Sigmoid colon (tissue), 7 donors: ENCODE data around the gene PALM. TPM values are rescaled to one million over a fixed set of nuclear protein-coding genes. Genes with fewer than 3 reads are reported as not detected.
"Not testable (repeated sequence)": the region's sequence is repeated elsewhere in the genome, so short reads cannot be mapped to it uniquely, and the experiment has no call there.

Experiments used
- DNase-seq: peaks from one replicate; pipeline ENCODE4 v3.0.0-alpha.2; 2019
- H3K27ac ChIP-seq, 4 donors: fragments of 200-600 bp; sonication (generic); one replicate each; pipeline ENCODE4 v1.5.1; 2016 to 2019; ENCODE audit warnings: mild to moderate bottlenecking in 1 of 4
- H3K27me3 ChIP-seq, 3 donors: fragments of 200-600 bp; sonication (generic); one replicate each; pipeline ENCODE4 v1.5.1; 2019; ENCODE audit warnings: mild to moderate bottlenecking in 1 of 3
- H3K36me3 ChIP-seq, 4 donors: fragments of 200-600 bp; sonication (generic); one replicate each; pipeline ENCODE4 v1.5.1; 2016 to 2019
- H3K4me1 ChIP-seq, 4 donors: fragments of 200-600 bp; sonication (generic); one replicate each; pipeline ENCODE4 v1.5.1; 2017 to 2019
- H3K4me3 ChIP-seq, 4 donors: fragments of 200-600 bp; sonication (generic); one replicate each; pipeline ENCODE4 v1.5.1; 2017 to 2019; ENCODE audit warnings: mild to moderate bottlenecking in 2 of 4, moderate library complexity in 1 of 4
- H3K9me3 ChIP-seq, 4 donors: fragments of 200-600 bp in 3 of 4; sonication (generic) in 3 of 4; one replicate each; pipeline versions ENCODE4 v1.5.1 to v1.6.1; 2013 to 2019
- CTCF ChIP-seq, 4 experiments: fragments of 450-650 bp in 3 of 4; fragments of 200-600 bp in 1 of 4; IDR thresholded peaks; one replicate each; pipeline ENCODE4 v1.5.1; 2016 to 2019; ENCODE audit warnings: antibody characterized with exemption in 4 of 4, mild to moderate bottlenecking in 3 of 4, moderate library complexity in 2 of 4
- EP300 ChIP-seq, 4 donors: sonication (generic); formaldehyde crosslinking; IDR thresholded peaks; one replicate each; pipeline ENCODE4 v1.6.1; 2017; ENCODE audit warnings: antibody characterized with exemption in 4 of 4
- POLR2A ChIP-seq, 2 donors: fragments of 450-650 bp; IDR thresholded peaks; one replicate each; pipeline ENCODE4 v1.6.1; 2016; ENCODE audit warnings: antibody characterized with exemption in 2 of 2, mild to moderate bottlenecking in 2 of 2, moderate library complexity in 2 of 2
- POLR2AphosphoS5 ChIP-seq, 4 donors: sonication (generic); formaldehyde crosslinking; IDR thresholded peaks; one replicate each; pipeline ENCODE4 v1.6.1; 2017; ENCODE audit warnings: antibody characterized with exemption in 4 of 4
- WGBS, 2 donors: extraction: QIAGEN DNeasy Blood & Tissue Kit; methylation state at CpG; one replicate each; pipeline ENCODE4 v1.1.7; 2013; 5-methylcytosine and 5-hydroxymethylcytosine counted together
- intact Hi-C: fragments of 100-400 bp; cut with DNase I; formaldehyde crosslinking; loops from one replicate; pipeline ENCODE4 v1.15.1; 2023
- polyA plus RNA-seq, 3 donors: library from polyadenylated mRNA; stranded (reverse); fragments of 200-250 nt; gene quantifications; one replicate each; pipeline ENCODE4 v1.2.3, GENCODE V29; 2013
- total RNA-seq, 4 donors: library from RNA; depleted of rRNA; stranded (reverse); fragments of >200 nt; gene quantifications; one replicate each; pipeline ENCODE4 v1.1.0, GENCODE V29; 2016
- donor health status: healthy with polysubstance abuse.
- donor health status: Bipolar disorder and iron deficiency.
- donor health status: healthy.

PALM gene
- total and polyA plus RNA-seq, 7 donors: 3.0 to 91.4 (median 30.4) TPM

- intact Hi-C loops: no loop called here
- no peaks in the 10 kb centered on the region for H3K4me1 ChIP-seq
- DNase-seq: no peak
- no peak overlapping the region for H3K27ac ChIP-seq
- peaks cover 0 to 23% (median 0%) of the 10 kb centered on the region in 4 donors for H3K36me3 ChIP-seq
- no peaks in the 10 kb centered on the region for H3K27me3 ChIP-seq
- H3K4me3 ChIP-seq: no peak overlapping the region
- peaks cover 0 to 4% (median 0%) of the 10 kb centered on the region in 4 donors for H3K9me3 ChIP-seq
- TF ChIP-seq POLR2AphosphoS5 (IDR thresholded peaks at IDR 0.05) (no peak), EP300 (IDR thresholded peaks at IDR 0.05) (no peak), CTCF (IDR thresholded peaks at IDR 0.05) (no peak), POLR2A (IDR thresholded peaks at IDR 0.05) (no peak)
- 48 to 90% methylated on average over 36 of the region's 36 CpGs for WGBS, 2 donors
Measured at GRCh38 chr19:739998-740715, 31.4 kb downstream of the PALM start.

GRCh38 chr19:740816-741505 is 32.2 kb downstream of the PALM start:
- peaks cover 0 to 22% (median 0%) of the 10 kb centered on the region in 4 donors for H3K36me3 ChIP-seq
- H3K4me3 ChIP-seq, H3K4me1 ChIP-seq, H3K9me3 ChIP-seq, intact Hi-C loops, H3K27me3 ChIP-seq, H3K27ac ChIP-seq: not testable (repeated sequence)
- DNase-seq: peak; percentile 39
- 76 to 84% methylated on average over 16 of the region's 16 CpGs for WGBS, 2 donors

GRCh38 chr19:741506-742131 is 32.9 kb downstream of the PALM start:
- WGBS, 2 donors: 35 to 69% methylated on average over 18 of the region's 19 CpGs
- peak; percentile 29 for DNase-seq
- Histone ChIP-seq H3K27ac (no peak overlapping the region), H3K4me1 (no peaks in the 10 kb centered on the region), H3K36me3 (peaks cover 0 to 22% (median 3%) of the 10 kb centered on the region in 4 donors), H3K4me3 (no peak overlapping the region), H3K9me3 (peaks cover 0 to 4% (median 0%) of the 10 kb centered on the region in 4 donors), H3K27me3 (no peaks in the 10 kb centered on the region)
- intact Hi-C loops: no loop called here
- no peak for TF ChIP-seq POLR2AphosphoS5 (IDR thresholded peaks at IDR 0.05)
- TF ChIP-seq EP300 (IDR thresholded peaks at IDR 0.05): no peak
- no peak for TF ChIP-seq POLR2A (IDR thresholded peaks at IDR 0.05)
- TF ChIP-seq CTCF (IDR thresholded peaks at IDR 0.05): no peak

GRCh38 chr19:742540-743075 is 33.9 kb downstream of the PALM start:
- H3K4me3 ChIP-seq: no peak overlapping the region
- no peak overlapping the region for H3K27ac ChIP-seq

More at GRCh38 chr19:742540-743075, 33.9 kb downstream of the PALM start:
- WGBS, 2 donors: 76 to 89% methylated on average over 24 of the region's 24 CpGs
- H3K27me3 ChIP-seq: no peaks in the 10 kb centered on the region
- TF ChIP-seq POLR2A (IDR thresholded peaks at IDR 0.05) (no peak), EP300 (IDR thresholded peaks at IDR 0.05) (no peak), POLR2AphosphoS5 (IDR thresholded peaks at IDR 0.05) (no peak), CTCF (IDR thresholded peaks at IDR 0.05) (no peak)
- peaks cover 0 to 6% (median 2%) of the 10 kb centered on the region in 4 donors for H3K9me3 ChIP-seq
- DNase-seq: no peak
- H3K36me3 ChIP-seq: peaks cover 0 to 27% (median 6%) of the 10 kb centered on the region in 4 donors
- H3K4me1 ChIP-seq: no peaks in the 10 kb centered on the region
- intact Hi-C loops: no loop called here
